H1 (cell line): ENCODE data around the gene SUGP1. TPM values are rescaled to one million over a fixed set of nuclear protein-coding genes. Genes with fewer than 3 reads are reported as not detected.

Experiments
- BRCA1 ChIP-seq: IDR thresholded peaks from 2 replicates; pipeline ENCODE4 v1.6.1; 2012; ENCODE audit warnings: low read depth, low read length, improper control_type of control experiment
- EZH2 ChIP-seq: fragments of 200-600 bp; sonication (generic); IDR thresholded peaks from 2 replicates; pipeline ENCODE4 v1.7.1; 2012; ENCODE audit warnings: low read depth, mild to moderate bottlenecking, moderate library complexity, low read length, inconsistent platforms; ENCODE audit not compliant: severe bottlenecking
- POLR2A ChIP-seq, 2 experiments: IDR thresholded peaks; 1 replicate in 1 of 2; 2 replicates in 1 of 2; pipeline ENCODE4 v1.6.1; 2011; ENCODE audit warnings: low read depth in 2 of 2, low read length in 2 of 2, mild to moderate bottlenecking in 2 of 2; ENCODE audit errors: control extremely low read depth in 1 of 2
- RFX5 ChIP-seq: IDR thresholded peaks from 2 replicates; pipeline ENCODE4 v1.6.1; 2011; ENCODE audit warnings: low read depth, low read length, improper control_type of control experiment, borderline replicate concordance
- RXRA ChIP-seq: IDR thresholded peaks from 2 replicates; pipeline ENCODE4 v1.6.1; 2011; ENCODE audit warnings: low read depth, mild to moderate bottlenecking, low read length, moderate library complexity; ENCODE audit not compliant: insufficient read depth
- TAF1 ChIP-seq: IDR thresholded peaks from 2 replicates; pipeline ENCODE4 v1.6.1; 2011; ENCODE audit warnings: mild to moderate bottlenecking, low read depth, low read length
- TCF12 ChIP-seq: IDR thresholded peaks from 2 replicates; pipeline ENCODE4 v1.6.1; 2011; ENCODE audit warnings: low read depth, mild to moderate bottlenecking, low read length
- polyA plus RNA-seq, 7 experiments: library from polyadenylated mRNA; depleted of rRNA in 3 of 7; stranded (reverse) in 5 of 7; unstranded in 2 of 7; fragments of >200 nt in 5 of 7; fragments of 200-250 nt in 2 of 7; gene quantifications; 1 replicate in 5 of 7; 2 replicates in 1 of 7; 4 replicates in 1 of 7; pipeline versions ENCODE4 v1.2.1 to v1.2.3, GENCODE V29; 2011 to 2013; ENCODE audit warnings: missing spikeins in 2 of 7, mixed read lengths in 2 of 7
- total RNA-seq: library from RNA; stranded (reverse); fragmentation: NEBNext Ultra II Directional; extraction: Animal tissue kit (Norgen Biotek cat#: 25700); gene quantifications from 2 replicates; pipeline ENCODE4 v1.2.1, GENCODE V29; 2021

The SUGP1 gene
- total and polyA plus RNA-seq, 2 of the 8 experiments (the other 6 are each of a cell fraction or from before 2014, with no cell fraction given): 38.5 to 65.2 TPM

DNA sequence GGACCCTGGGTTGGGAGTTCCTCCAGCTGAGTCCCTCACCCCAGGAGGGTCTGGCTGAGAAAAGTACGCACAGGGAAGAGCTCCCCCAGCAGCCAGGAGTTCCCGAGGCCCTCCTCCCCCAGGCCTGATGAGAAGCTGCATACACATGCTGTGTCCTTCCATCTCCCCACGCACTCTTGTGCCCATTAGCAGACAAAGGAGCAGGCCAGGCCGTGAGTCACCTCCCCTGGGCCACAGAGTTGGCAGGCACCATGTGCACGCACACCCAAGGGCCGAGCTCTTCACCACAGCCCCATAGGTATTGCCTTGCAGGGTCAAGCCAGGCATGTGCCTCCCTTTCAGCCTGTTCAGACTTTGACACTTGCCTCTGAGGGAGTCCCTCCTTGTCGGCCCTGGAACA is 17.8 kb upstream of the SUGP1 start (continued):
- TF ChIP-seq EZH2 (no peak), POLR2A (IDR thresholded peaks at IDR 0.05; ENCODE audit: control extremely low read depth in 1 of 2, low read depth in 2 of 2, low read length in 2 of 2) (no peak), RFX5 (no peak), TAF1 (no peak), RXRA (no peak), BRCA1 (no peak), TCF12 (no peak)
